HepG2 (cell line): Measurements from ENCODE around the gene PNKP. TPM values are rescaled to one million over a fixed set of nuclear protein-coding genes. Genes with fewer than 3 reads are reported as not detected.
A peak's percentile ranks its signal among the peaks of the same experiment; 100 is the strongest.

Source experiments
- ATF1 ChIP-seq: IDR thresholded peaks from 2 replicates; pipeline ENCODE4 v1.6.1; 2016; ENCODE audit warnings: mild to moderate bottlenecking, control low read depth
- CENPT ChIP-seq: sonication (generic); formaldehyde crosslinking; IDR thresholded peaks from 2 replicates; pipeline ENCODE4 v1.8.0; 2022; ENCODE audit warnings: low read depth, mild to moderate bottlenecking, moderate library complexity, missing genetic modification reagents
- FOXO1 ChIP-seq: sonication (generic); formaldehyde crosslinking; IDR thresholded peaks from 2 replicates; pipeline ENCODE4 v1.4.0; 2020; ENCODE audit warnings: missing genetic modification reagents
- NFATC3 ChIP-seq: sonication (generic); formaldehyde crosslinking; IDR thresholded peaks from 2 replicates; pipeline ENCODE4 v1.5.1; 2020; ENCODE audit warnings: mild to moderate bottlenecking, missing genetic modification reagents
- NR2F6 ChIP-seq, 2 experiments: IDR thresholded peaks; 2 replicates each; pipeline ENCODE4 v1.6.1; 2016; ENCODE audit warnings: antibody characterized with exemption in 1 of 2, mild to moderate bottlenecking in 1 of 2
- PCBP2 ChIP-seq: fragments of 200-400 bp; formaldehyde crosslinking; optimal IDR thresholded peaks from 2 replicates; pipeline ENCODE3; 2018; ENCODE audit warnings: low read length, low read depth; ENCODE audit not compliant: poor library complexity, severe bottlenecking
- TGIF2 ChIP-seq: IDR thresholded peaks from 2 replicates; pipeline ENCODE4 v1.6.1; 2016; ENCODE audit warnings: control low read depth, missing compliant biosample characterization
- ZBTB8A ChIP-seq: sonication (generic); formaldehyde crosslinking; IDR thresholded peaks from 2 replicates; pipeline ENCODE4 v1.4.0; 2020; ENCODE audit warnings: mild to moderate bottlenecking, low read depth, missing genetic modification reagents, borderline replicate concordance
- ZNF143 ChIP-seq: sonication (generic); formaldehyde crosslinking; IDR thresholded peaks from 2 replicates; pipeline ENCODE4 v1.4.0; 2020; ENCODE audit warnings: missing genetic modification reagents
- ZNF407 ChIP-seq: sonication (generic); formaldehyde crosslinking; IDR thresholded peaks from one replicate; pipeline ENCODE4 v1.5.1; 2020; ENCODE audit warnings: mild to moderate bottlenecking, missing genetic modification reagents; ENCODE audit errors: not compliant biosample characterization
- ZNF784 ChIP-seq: sonication (generic); formaldehyde crosslinking; IDR thresholded peaks from 2 replicates; pipeline ENCODE4 v1.5.1; 2020; ENCODE audit warnings: missing genetic modification reagents, mild to moderate bottlenecking, borderline replicate concordance
- ZUFSP ChIP-seq: sonication (generic); formaldehyde crosslinking; IDR thresholded peaks from 2 replicates; pipeline ENCODE4 v1.9.0; 2021; ENCODE audit warnings: missing genetic modification reagents, mild to moderate bottlenecking, borderline replicate concordance
- polyA plus RNA-seq, 8 experiments: library from polyadenylated mRNA; depleted of rRNA in 3 of 8; stranded (reverse) in 7 of 8; unstranded in 1 of 8; fragments of >200 nt; fragmentation: Illumina TruSeq in 4 of 8; extraction: Trizol in 4 of 8; gene quantifications; 2 replicates each; pipeline versions ENCODE4 v1.2.1 to v1.2.3, GENCODE V29; 2011 to 2016; ENCODE audit warnings: low read depth in 4 of 8, missing spikeins in 1 of 8, mixed read lengths in 1 of 8; ENCODE audit not compliant: insufficient read depth in 1 of 8
- total RNA-seq, 5 experiments: library from RNA; depleted of rRNA; stranded (reverse); fragments of >200 nt; fragmentation: Illumina TruSeq; extraction: Trizol; gene quantifications; 2 replicates each; pipeline ENCODE4 v1.2.3, GENCODE V29; 2016; ENCODE audit warnings: low read depth in 1 of 5
- TF ChIP-seq, protein P1 (sequence below): IDR thresholded peaks from 2 replicates; pipeline ENCODE4 v1.6.1; 2016; ENCODE audit warnings: mild to moderate bottlenecking
- TF ChIP-seq, protein P2 (sequence below): sonication (generic); formaldehyde crosslinking; IDR thresholded peaks from 2 replicates; pipeline ENCODE4 v1.4.0; 2020; ENCODE audit warnings: missing genetic modification reagents

The PNKP gene
- total and polyA plus RNA-seq, 2 of the 13 experiments (the other 11 are each of a cell fraction or from before 2014, with no cell fraction given), result 12.7 to 27.1 TPM

DNA sequence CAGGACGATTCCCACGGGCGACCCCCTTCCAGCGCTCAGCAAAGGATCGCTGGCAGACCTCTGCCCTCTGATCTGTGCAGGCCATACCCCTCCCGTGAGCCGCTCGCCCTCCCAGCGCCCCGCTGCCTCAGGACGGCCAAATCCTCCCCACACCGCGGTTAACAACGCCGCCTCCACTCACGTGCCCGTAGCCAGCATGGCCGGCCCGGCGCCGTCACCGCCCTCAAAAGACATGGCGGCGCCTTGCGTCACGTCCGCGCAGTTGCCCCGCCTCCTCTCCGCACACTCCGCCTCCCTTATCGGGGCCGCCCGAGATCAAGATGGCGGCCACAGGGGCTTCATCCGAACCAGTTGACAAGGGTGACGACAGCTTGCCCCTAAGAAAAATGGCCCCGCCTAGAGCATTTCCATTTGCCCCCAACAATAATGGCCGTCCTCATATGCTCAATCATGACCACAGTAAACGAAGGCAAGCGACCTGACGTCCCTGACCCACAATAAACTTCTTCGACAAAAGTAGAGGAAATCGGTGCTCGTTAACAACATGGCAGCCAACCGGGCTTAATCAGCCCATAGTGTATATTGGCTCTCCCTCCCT, 9.1 kb upstream of the PNKP start (continued):
- TF ChIP-seq ZNF407 (peak; percentile 75), ZUFSP (CRISPR knock-in tag) (no peak), NR2F6 (IDR thresholded peaks at IDR 0.05) (no peak), NR2F6 (CRISPR knock-in tag; IDR thresholded peaks at IDR 0.05) (peak; percentile 27; the same call in 1 of the 2 replicates), FOXO1 (peak; percentile 70), ATF1 (CRISPR knock-in tag) (peak; percentile 93), CENPT (CRISPR knock-in tag) (0 out of 2 replicates have a peak, but pooled peaks have one; percentile 80), ZNF143 (CRISPR knock-in tag) (peak; percentile 53; the same call in 1 of the 2 replicates), TGIF2 (CRISPR knock-in tag) (peak; percentile 62; the same call in 1 of the 2 replicates), PCBP2 (no peak), ZBTB8A (CRISPR knock-in tag) (peak; percentile 94; the same call in 1 of the 2 replicates), NFATC3 (CRISPR knock-in tag) (no peak; the same call in 1 of the 2 replicates), ZNF784 (CRISPR knock-in tag) (peak; percentile 70; the same call in 1 of the 2 replicates)
- TF ChIP-seq, protein P1, sequence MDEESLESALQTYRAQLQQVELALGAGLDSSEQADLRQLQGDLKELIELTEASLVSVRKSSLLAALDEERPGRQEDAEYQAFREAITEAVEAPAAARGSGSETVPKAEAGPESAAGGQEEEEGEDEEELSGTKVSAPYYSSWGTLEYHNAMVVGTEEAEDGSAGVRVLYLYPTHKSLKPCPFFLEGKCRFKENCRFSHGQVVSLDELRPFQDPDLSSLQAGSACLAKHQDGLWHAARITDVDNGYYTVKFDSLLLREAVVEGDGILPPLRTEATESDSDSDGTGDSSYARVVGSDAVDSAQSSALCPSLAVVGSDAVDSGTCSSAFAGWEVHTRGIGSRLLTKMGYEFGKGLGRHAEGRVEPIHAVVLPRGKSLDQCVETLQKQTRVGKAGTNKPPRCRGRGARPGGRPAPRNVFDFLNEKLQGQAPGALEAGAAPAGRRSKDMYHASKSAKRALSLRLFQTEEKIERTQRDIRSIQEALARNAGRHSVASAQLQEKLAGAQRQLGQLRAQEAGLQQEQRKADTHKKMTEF, result peak; percentile 75
- TF ChIP-seq, protein P2, sequence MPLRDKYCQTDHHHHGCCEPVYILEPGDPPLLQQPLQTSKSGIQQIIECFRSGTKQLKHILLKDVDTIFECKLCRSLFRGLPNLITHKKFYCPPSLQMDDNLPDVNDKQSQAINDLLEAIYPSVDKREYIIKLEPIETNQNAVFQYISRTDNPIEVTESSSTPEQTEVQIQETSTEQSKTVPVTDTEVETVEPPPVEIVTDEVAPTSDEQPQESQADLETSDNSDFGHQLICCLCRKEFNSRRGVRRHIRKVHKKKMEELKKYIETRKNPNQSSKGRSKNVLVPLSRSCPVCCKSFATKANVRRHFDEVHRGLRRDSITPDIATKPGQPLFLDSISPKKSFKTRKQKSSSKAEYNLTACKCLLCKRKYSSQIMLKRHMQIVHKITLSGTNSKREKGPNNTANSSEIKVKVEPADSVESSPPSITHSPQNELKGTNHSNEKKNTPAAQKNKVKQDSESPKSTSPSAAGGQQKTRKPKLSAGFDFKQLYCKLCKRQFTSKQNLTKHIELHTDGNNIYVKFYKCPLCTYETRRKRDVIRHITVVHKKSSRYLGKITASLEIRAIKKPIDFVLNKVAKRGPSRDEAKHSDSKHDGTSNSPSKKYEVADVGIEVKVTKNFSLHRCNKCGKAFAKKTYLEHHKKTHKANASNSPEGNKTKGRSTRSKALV, result 0 out of 2 replicates have a peak, but pooled peaks have one; percentile 9
